Measurements from ENCODE around the gene TCF19. TPM values are rescaled to one million over a fixed set of nuclear protein-coding genes. Genes with fewer than 3 reads are reported as not detected.
A peak's percentile ranks its signal among the peaks of the same experiment; 100 is the strongest.
"Not testable (repeated sequence)": the region's sequence is repeated elsewhere in the genome, so short reads cannot be mapped to it uniquely, and the experiment has no call there.

TCF19 gene
- total RNA-seq, 1 experiment from 2014 or later, result 12.7 TPM

- H3K4me1 Mint-ChIP-seq, result peaks cover 59% of the 10 kb centered on the region
- H3K27ac Mint-ChIP-seq, result peak overlapping the region; percentile 32; the same call in 1 of the 2 replicates
- ATAC-seq (no peak), DNase-seq (ENCODE audit: low spot score) (no peak)
- H3K4me3 Mint-ChIP-seq, result peak overlapping the region; percentile 65
- CTCF ChIA-PET, result interaction anchor here (1.3 kb wide), 1 partner anchor 8 kb away, joined by 4 read pairs; no protein-coding TSS in a partner anchor
- TF ChIP-seq, protein P1, sequence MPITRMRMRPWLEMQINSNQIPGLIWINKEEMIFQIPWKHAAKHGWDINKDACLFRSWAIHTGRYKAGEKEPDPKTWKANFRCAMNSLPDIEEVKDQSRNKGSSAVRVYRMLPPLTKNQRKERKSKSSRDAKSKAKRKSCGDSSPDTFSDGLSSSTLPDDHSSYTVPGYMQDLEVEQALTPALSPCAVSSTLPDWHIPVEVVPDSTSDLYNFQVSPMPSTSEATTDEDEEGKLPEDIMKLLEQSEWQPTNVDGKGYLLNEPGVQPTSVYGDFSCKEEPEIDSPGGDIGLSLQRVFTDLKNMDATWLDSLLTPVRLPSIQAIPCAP (CRISPR knock-in tag; IDR thresholded peaks at IDR 0.05), result no peak
- TF ChIP-seq GABPB1 (CRISPR knock-in tag; IDR thresholded peaks at IDR 0.05) (no peak), ZNF281 (CRISPR knock-in tag; IDR thresholded peaks at IDR 0.05) (no peak), NFYB (CRISPR knock-in tag; conservative IDR thresholded peaks at IDR 0.05; ENCODE audit: low read depth) (no peak), ZNF138 (CRISPR knock-in tag; conservative IDR thresholded peaks at IDR 0.05) (no peak), HMGA2 (CRISPR knock-in tag; IDR thresholded peaks at IDR 0.05) (no peak)
- TF ChIP-seq, protein P2, sequence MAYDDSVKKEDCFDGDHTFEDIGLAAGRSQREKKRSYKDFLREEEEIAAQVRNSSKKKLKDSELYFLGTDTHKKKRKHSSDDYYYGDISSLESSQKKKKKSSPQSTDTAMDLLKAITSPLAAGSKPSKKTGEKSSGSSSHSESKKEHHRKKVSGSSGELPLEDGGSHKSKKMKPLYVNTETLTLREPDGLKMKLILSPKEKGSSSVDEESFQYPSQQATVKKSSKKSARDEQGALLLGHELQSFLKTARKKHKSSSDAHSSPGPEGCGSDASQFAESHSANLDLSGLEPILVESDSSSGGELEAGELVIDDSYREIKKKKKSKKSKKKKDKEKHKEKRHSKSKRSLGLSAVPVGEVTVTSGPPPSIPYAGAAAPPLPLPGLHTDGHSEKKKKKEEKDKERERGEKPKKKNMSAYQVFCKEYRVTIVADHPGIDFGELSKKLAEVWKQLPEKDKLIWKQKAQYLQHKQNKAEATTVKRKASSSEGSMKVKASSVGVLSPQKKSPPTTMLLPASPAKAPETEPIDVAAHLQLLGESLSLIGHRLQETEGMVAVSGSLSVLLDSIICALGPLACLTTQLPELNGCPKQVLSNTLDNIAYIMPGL (CRISPR knock-in tag; IDR thresholded peaks at IDR 0.05), result no peak
- TF ChIP-seq, protein P3, sequence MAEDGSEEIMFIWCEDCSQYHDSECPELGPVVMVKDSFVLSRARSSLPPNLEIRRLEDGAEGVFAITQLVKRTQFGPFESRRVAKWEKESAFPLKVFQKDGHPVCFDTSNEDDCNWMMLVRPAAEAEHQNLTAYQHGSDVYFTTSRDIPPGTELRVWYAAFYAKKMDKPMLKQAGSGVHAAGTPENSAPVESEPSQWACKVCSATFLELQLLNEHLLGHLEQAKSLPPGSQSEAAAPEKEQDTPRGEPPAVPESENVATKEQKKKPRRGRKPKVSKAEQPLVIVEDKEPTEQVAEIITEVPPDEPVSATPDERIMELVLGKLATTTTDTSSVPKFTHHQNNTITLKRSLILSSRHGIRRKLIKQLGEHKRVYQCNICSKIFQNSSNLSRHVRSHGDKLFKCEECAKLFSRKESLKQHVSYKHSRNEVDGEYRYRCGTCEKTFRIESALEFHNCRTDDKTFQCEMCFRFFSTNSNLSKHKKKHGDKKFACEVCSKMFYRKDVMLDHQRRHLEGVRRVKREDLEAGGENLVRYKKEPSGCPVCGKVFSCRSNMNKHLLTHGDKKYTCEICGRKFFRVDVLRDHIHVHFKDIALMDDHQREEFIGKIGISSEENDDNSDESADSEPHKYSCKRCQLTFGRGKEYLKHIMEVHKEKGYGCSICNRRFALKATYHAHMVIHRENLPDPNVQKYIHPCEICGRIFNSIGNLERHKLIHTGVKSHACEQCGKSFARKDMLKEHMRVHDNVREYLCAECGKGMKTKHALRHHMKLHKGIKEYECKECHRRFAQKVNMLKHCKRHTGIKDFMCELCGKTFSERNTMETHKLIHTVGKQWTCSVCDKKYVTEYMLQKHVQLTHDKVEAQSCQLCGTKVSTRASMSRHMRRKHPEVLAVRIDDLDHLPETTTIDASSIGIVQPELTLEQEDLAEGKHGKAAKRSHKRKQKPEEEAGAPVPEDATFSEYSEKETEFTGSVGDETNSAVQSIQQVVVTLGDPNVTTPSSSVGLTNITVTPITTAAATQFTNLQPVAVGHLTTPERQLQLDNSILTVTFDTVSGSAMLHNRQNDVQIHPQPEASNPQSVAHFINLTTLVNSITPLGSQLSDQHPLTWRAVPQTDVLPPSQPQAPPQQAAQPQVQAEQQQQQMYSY (CRISPR knock-in tag; IDR thresholded peaks at IDR 0.05), result no peak
- TF ChIP-seq, protein P4, sequence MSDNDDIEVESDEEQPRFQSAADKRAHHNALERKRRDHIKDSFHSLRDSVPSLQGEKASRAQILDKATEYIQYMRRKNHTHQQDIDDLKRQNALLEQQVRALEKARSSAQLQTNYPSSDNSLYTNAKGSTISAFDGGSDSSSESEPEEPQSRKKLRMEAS (CRISPR knock-in tag; IDR thresholded peaks at IDR 0.05), result no peak
- H3K9me3 Mint-ChIP-seq, result no peaks in the 10 kb centered on the region
- no peaks in the 10 kb centered on the region for H3K27me3 Mint-ChIP-seq (ENCODE audit: low read depth)
- H3K36me3 Mint-ChIP-seq, result peaks cover 9% of the 10 kb centered on the region
- POLR2A ChIA-PET, result interaction anchor here (1.0 to 2.6 kb wide), 2 partner anchors 8 to 15 kb away, joined by 3 to 9 read pairs; no protein-coding TSS in a partner anchor
Measured at GRCh38 chr6:31179896-31180295, 21.5 kb downstream of the TCF19 start.

- Mint-ChIP-seq H3K27ac (no peak overlapping the region), H3K4me3 (peak overlapping the region; percentile 65), H3K9me3 (no peaks in the 10 kb centered on the region), H3K36me3 (peaks cover 9% of the 10 kb centered on the region), H3K4me1 (peaks cover 59% of the 10 kb centered on the region), H3K27me3 (ENCODE audit: low read depth) (no peaks in the 10 kb centered on the region)
- CTCF ChIA-PET, result interaction anchor here (0.6 to 1.3 kb wide), 4 partner anchors 8 to 186 kb away, joined by 3 to 5 read pairs (median 4); no protein-coding TSS in a partner anchor
- TF ChIP-seq NR2C2 (CRISPR knock-in tag; IDR thresholded peaks at IDR 0.05), result no peak
- TF ChIP-seq, protein P5, sequence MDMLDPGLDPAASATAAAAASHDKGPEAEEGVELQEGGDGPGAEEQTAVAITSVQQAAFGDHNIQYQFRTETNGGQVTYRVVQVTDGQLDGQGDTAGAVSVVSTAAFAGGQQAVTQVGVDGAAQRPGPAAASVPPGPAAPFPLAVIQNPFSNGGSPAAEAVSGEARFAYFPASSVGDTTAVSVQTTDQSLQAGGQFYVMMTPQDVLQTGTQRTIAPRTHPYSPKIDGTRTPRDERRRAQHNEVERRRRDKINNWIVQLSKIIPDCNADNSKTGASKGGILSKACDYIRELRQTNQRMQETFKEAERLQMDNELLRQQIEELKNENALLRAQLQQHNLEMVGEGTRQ (CRISPR knock-in tag; IDR thresholded peaks at IDR 0.05), result peak; percentile 43; the same call in 1 of the 2 replicates
- TF ChIP-seq ZBTB21 (CRISPR knock-in tag; IDR thresholded peaks at IDR 0.05; ENCODE audit: borderline replicate concordance), result 0 out of 2 replicates have a peak, but pooled peaks have one; percentile 27
- TF ChIP-seq ZNF396 (CRISPR knock-in tag; IDR thresholded peaks at IDR 0.05; ENCODE audit: borderline replicate concordance), result no peak
- TF ChIP-seq NFYB (CRISPR knock-in tag; conservative IDR thresholded peaks at IDR 0.05; ENCODE audit: low read depth), result peak; percentile 84
- TF ChIP-seq, protein P4 (CRISPR knock-in tag; IDR thresholded peaks at IDR 0.05), result peak; percentile 57; the same call in 1 of the 2 replicates
- TF ChIP-seq CREB1 (CRISPR knock-in tag; IDR thresholded peaks at IDR 0.05), result no peak
- TF ChIP-seq ZNF138 (CRISPR knock-in tag; conservative IDR thresholded peaks at IDR 0.05), result 0 out of 2 replicates have a peak, but pooled peaks have one; percentile 37
- TF ChIP-seq, protein P6, sequence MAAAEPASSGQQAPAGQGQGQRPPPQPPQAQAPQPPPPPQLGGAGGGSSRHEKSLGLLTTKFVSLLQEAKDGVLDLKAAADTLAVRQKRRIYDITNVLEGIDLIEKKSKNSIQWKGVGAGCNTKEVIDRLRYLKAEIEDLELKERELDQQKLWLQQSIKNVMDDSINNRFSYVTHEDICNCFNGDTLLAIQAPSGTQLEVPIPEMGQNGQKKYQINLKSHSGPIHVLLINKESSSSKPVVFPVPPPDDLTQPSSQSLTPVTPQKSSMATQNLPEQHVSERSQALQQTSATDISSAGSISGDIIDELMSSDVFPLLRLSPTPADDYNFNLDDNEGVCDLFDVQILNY (CRISPR knock-in tag; IDR thresholded peaks at IDR 0.05), result 0 out of 2 replicates have a peak, but pooled peaks have one; percentile 34
- POLR2A ChIA-PET, result interaction anchor here (0.7 to 2.6 kb wide), 3 partner anchors 9 to 23 kb away, joined by 3 to 9 read pairs (median 3); no protein-coding TSS in a partner anchor
- DNase-seq (ENCODE audit: low spot score) (peak; percentile 87), ATAC-seq (peak; percentile 98)
Measured at GRCh38 chr6:31180500-31180899, 22.1 kb downstream of the TCF19 start.

DNA sequence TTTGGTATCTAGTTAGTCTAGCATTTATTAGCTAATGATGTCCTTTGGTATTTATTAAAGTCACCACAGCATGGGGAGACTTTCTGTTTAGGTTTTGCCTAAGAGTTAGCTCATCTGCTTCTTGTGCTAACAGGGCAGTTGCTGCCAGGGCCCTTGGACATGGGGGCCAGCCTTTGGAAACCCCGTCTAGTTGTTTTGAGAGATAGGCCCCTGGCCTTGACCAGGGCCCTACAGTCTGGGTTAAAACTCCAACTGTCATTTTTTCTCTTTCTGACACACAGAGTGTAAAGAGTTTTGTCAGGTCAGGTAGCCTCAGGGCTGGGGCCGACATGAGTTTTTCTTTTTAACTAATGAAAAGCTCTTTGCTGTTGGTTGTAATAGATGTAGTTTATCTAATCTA lies 24.9 kb downstream of the TCF19 start:
- POLR2A ChIA-PET, result not testable (repeated sequence)

GRCh38 chr6:31183859-31184258 lies 25.5 kb downstream of the TCF19 start:
- H3K27me3 Mint-ChIP-seq (ENCODE audit: low read depth); H3K36me3 Mint-ChIP-seq; POLR2A ChIA-PET; DNase-seq (ENCODE audit: low spot score); H3K9me3 Mint-ChIP-seq; ATAC-seq; H3K4me3 Mint-ChIP-seq: not testable (repeated sequence)
- Mint-ChIP-seq H3K4me1 (peaks cover 49% of the 10 kb centered on the region), H3K27ac (0 out of 2 replicates have a peak overlapping the region, but pooled peaks have one; percentile 11)
- CTCF ChIA-PET, result interaction anchor here (0.6 to 1.8 kb wide), 4 partner anchors 9 to 183 kb away, joined by 3 to 5 read pairs (median 4); no protein-coding TSS in a partner anchor

More for the DNA sequence above, 24.9 kb downstream of the TCF19 start:
- not testable (repeated sequence) for H3K9me3 Mint-ChIP-seq; DNase-seq (ENCODE audit: low spot score); H3K27me3 Mint-ChIP-seq (ENCODE audit: low read depth); H3K36me3 Mint-ChIP-seq; ATAC-seq; H3K4me3 Mint-ChIP-seq; H3K27ac Mint-ChIP-seq
- H3K4me1 Mint-ChIP-seq, result peaks cover 55% of the 10 kb centered on the region
- CTCF ChIA-PET, result interaction anchor here (1.4 to 1.8 kb wide), 3 partner anchors 8 to 44 kb away, joined by 4 to 5 read pairs (median 4); no protein-coding TSS in a partner anchor

Data from WTC11 (cell line).